ENCODE data around the gene KDM3A. TPM values are rescaled to one million over a fixed set of nuclear protein-coding genes. Genes with fewer than 3 reads are reported as not detected.

KDM3A gene
- total and polyA plus RNA-seq, 3 donors from 2014 or later: 88.8 to 126 (median 106) TPM

- TF ChIP-seq POLR2A (IDR thresholded peaks at IDR 0.05): peak; percentile 93
- TF ChIP-seq CTCF (IDR thresholded peaks at IDR 0.05): no peak
- no peak for DNase-seq
- no peaks in the 10 kb centered on the region for H3K36me3 ChIP-seq (ENCODE audit: low read depth, missing control alignments)
- H3K4me1 ChIP-seq: peaks cover 25% of the 10 kb centered on the region
- H3K4me3 ChIP-seq: peak overlapping the region; percentile 88 to 91
- H3K27me3 ChIP-seq: no peaks in the 10 kb centered on the region
- WGBS, 2 donors: 0 to 1% methylated on average over 12 to 51 of the region's 59 CpGs
- H3K27ac ChIP-seq: peak overlapping the region; percentile 95 to 97
- intact Hi-C loops (cut with DNase I; ENCODE audit: low total_unique reads): no loop called here
- H3K9me3 ChIP-seq: no peaks in the 10 kb centered on the region
Measured at GRCh38 chr2:86441392-86441881, 266 bp downstream of the KDM3A start.

GRCh38 chr2:86441882-86442641 is 891 bp downstream of the KDM3A start:
- WGBS, 2 donors: 0% methylated on average over 31 to 53 of the region's 53 CpGs
- intact Hi-C loops (cut with DNase I; ENCODE audit: low total_unique reads): no loop called here

DNA sequence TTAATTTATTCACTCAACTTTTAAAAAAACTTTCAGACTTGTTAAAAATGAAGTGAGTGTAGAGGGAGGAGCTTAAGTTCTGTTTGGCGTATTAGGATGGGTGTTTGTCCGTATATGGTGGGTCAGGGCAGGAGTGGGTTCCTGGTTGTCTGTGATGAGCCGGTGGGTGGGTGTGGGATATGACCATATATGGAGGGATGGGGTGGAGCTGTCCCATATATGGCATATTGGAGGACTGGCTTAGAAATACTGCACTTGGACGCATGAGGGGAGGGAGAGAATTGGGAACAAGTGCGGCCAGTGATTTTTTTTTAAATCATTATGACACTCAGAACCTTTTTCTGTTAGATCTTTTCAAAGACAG is 1.5 kb downstream of the KDM3A start:
- Histone ChIP-seq H3K27ac (peak overlapping the region; percentile 95 to 97), H3K36me3 (ENCODE audit: low read depth, missing control alignments) (no peaks in the 10 kb centered on the region), H3K9me3 (no peaks in the 10 kb centered on the region), H3K4me1 (peaks cover 25% of the 10 kb centered on the region), H3K27me3 (no peaks in the 10 kb centered on the region), H3K4me3 (peak overlapping the region; percentile 88 to 91)
- intact Hi-C loops (cut with DNase I; ENCODE audit: low total_unique reads): no loop called here
- TF ChIP-seq CTCF (IDR thresholded peaks at IDR 0.05): peak in 1 of 3 experiments; percentile 2
- TF ChIP-seq POLR2A (IDR thresholded peaks at IDR 0.05): peak; percentile 58
- WGBS, 2 donors: 1% methylated on average over 5 of the region's 5 CpGs
- peak; percentile 96 for DNase-seq

More at GRCh38 chr2:86441882-86442641, 891 bp downstream of the KDM3A start:
- peak overlapping the region; percentile 88 to 91 for H3K4me3 ChIP-seq
- TF ChIP-seq CTCF (IDR thresholded peaks at IDR 0.05): no peak
- no peak for TF ChIP-seq POLR2A (IDR thresholded peaks at IDR 0.05)
- DNase-seq: peak; percentile 64
- no peaks in the 10 kb centered on the region for H3K36me3 ChIP-seq (ENCODE audit: low read depth, missing control alignments)
- no peaks in the 10 kb centered on the region for H3K9me3 ChIP-seq
- H3K27me3 ChIP-seq: no peaks in the 10 kb centered on the region
- H3K27ac ChIP-seq: peak overlapping the region; percentile 95 to 97
- peaks cover 25% of the 10 kb centered on the region for H3K4me1 ChIP-seq

GRCh38 chr2:86443631-86444350 is 2.6 kb downstream of the KDM3A start:
- Histone ChIP-seq H3K27me3 (no peaks in the 10 kb centered on the region), H3K36me3 (ENCODE audit: low read depth, missing control alignments) (no peaks in the 10 kb centered on the region), H3K4me1 (peaks cover 25% of the 10 kb centered on the region), H3K9me3 (no peaks in the 10 kb centered on the region), H3K4me3 (no peak overlapping the region), H3K27ac (peak overlapping the region in 1 of 2 donors; percentile 97)
- TF ChIP-seq POLR2A (IDR thresholded peaks at IDR 0.05) (no peak), CTCF (IDR thresholded peaks at IDR 0.05) (no peak)
- DNase-seq: no peak
- WGBS, 2 donors: 51 to 53% methylated on average over 7 of the region's 7 CpGs
- intact Hi-C loops (cut with DNase I; ENCODE audit: low total_unique reads): no loop called here
